Natural killer cell (primary cell): ENCODE data around the gene MAGEA9B. TPM values are rescaled to one million over a fixed set of nuclear protein-coding genes. Genes with fewer than 3 reads are reported as not detected.
"Not testable (repeated sequence)": the region's sequence is repeated elsewhere in the genome, so short reads cannot be mapped to it uniquely, and the experiment has no call there.

Experiments used
- ATAC-seq, 3 donors: fragments of 150-1000 bp in 2 of 3; fragments of 200-7000 bp in 1 of 3; cut with Tn5 transposase; 1 replicate in 1 of 3; 2 replicates in 2 of 3; pipeline ENCODE4 v1.10.0; 2021; ENCODE audit warnings: mild to moderate bottlenecking in 2 of 3, moderate library complexity in 2 of 3
- DNase-seq, 2 donors: peaks; one replicate each; pipeline versions ENCODE4 v3.0.0 to v3.0.0-alpha.2; 2013 to 2021; ENCODE audit warnings: mixed read lengths in 1 of 2
- H3K27ac ChIP-seq: one replicate; pipeline ENCODE4 v1.5.1; 2013; ENCODE audit warnings: mild to moderate bottlenecking, low read length
- H3K27me3 ChIP-seq: one replicate; pipeline ENCODE4 v1.6.1; 2013; ENCODE audit warnings: low read length; ENCODE audit not compliant: control insufficient read depth, insufficient read depth
- H3K36me3 ChIP-seq: one replicate; pipeline ENCODE4 v1.6.1; 2013; ENCODE audit warnings: low read length; ENCODE audit not compliant: control insufficient read depth, insufficient read depth
- H3K4me1 ChIP-seq: one replicate; pipeline ENCODE4 v1.6.1; 2013; ENCODE audit warnings: low read length; ENCODE audit not compliant: control insufficient read depth, insufficient read depth
- H3K4me3 ChIP-seq: one replicate; pipeline ENCODE4 v1.5.1; 2013; ENCODE audit warnings: low read length
- H3K9me3 ChIP-seq: one replicate; pipeline ENCODE4 v1.6.1; 2013; ENCODE audit warnings: low read length; ENCODE audit not compliant: control insufficient read depth, insufficient read depth
- H3K27ac Mint-ChIP-seq, 2 donors: one replicate each; pipeline ENCODE4 v1.8.0; 2022; ENCODE audit warnings: mild to moderate bottlenecking in 2 of 2, mixed read lengths in 2 of 2, moderate library complexity in 1 of 2
- H3K27me3 Mint-ChIP-seq, 2 donors: one replicate each; pipeline ENCODE4 v1.8.0; 2022; ENCODE audit warnings: low read depth in 2 of 2, mixed read lengths in 2 of 2
- H3K36me3 Mint-ChIP-seq: one replicate; pipeline ENCODE4 v1.8.0; 2022; ENCODE audit warnings: mixed read lengths
- H3K4me1 Mint-ChIP-seq, 2 donors: one replicate each; pipeline ENCODE4 v1.8.0; 2022; ENCODE audit warnings: mixed read lengths in 2 of 2
- H3K4me3 Mint-ChIP-seq: one replicate; pipeline ENCODE4 v1.8.0; 2022; ENCODE audit warnings: mild to moderate bottlenecking, moderate library complexity, mixed read lengths
- H3K9me3 Mint-ChIP-seq, 2 donors: one replicate each; pipeline ENCODE4 v1.8.0; 2022; ENCODE audit warnings: mixed read lengths in 2 of 2
- WGBS: methylation state at CpG from one replicate; pipeline ENCODE4 v1.1.7; 2013; ENCODE audit warnings: missing lambda C conversion rate; ENCODE audit not compliant: insufficient coverage; 5-methylcytosine and 5-hydroxymethylcytosine counted together
- intact Hi-C: fragments of 100-400 bp; cut with micrococcal nuclease; formaldehyde crosslinking; loops from one replicate; pipeline ENCODE4 v1.14.2; 2022
- total RNA-seq, 4 donors: library from RNA; stranded (reverse); fragments of 120-200 nt in 1 of 4; gene quantifications; one replicate each; pipeline versions ENCODE4 v1.2.3 to v1.2.4, GENCODE V29; 2013 to 2022
- TF ChIP-seq, protein P1 (sequence below): fragments of 200-600 bp; IDR thresholded peaks from one replicate; pipeline ENCODE4 v1.8.0; 2022; ENCODE audit warnings: antibody characterized with exemption

The MAGEA9B gene
- total RNA-seq, 3 donors from 2014 or later (not counting 1 experiment from before 2014, with no cell fraction given) = not detected

DNA sequence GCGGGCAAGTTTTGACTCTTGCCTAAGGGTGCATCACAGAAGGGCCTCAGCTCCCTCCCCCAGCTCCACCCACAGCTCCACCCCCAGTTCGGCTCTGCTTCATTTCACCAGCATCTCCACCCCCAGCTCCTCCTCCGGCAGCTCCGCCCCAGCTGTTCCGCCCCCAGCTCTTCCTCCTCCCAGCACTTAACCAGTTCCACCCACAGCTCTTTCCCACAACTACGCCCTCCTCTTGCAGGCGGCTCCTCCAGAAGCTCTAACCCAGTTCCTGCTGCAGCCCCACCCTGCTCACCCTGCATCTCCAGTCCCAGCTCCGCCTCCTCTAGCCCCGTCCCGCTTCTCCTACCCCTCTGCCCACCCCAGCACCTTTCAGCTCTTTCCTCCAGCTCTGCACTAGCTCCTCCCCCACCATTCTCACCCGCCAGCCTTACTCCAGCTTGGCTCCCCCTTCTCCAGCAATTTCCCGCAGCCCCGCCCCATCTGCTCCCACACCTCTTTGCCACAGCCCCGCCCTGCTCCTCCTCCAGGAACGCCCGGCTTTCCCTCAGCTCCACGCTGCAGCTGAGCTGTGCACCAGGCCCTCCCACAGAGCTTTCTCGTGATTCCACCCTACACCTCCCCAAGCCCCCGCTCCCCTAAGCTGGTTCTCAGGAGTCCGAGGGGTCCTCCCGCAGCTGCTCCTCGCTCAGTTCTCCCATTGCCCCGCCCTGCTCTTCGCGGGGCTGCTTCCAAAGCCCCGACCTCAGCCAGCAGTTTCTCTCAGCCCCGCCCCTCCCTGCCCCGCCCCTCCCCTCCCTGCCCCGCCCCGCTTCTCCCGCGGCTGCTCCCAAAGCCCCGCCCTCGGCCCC lies 47.8 kb downstream of the MAGEA9B start:
- no peaks in the 10 kb centered on the region for H3K36me3 Mint-ChIP-seq
- Histone ChIP-seq H3K27me3 (no peaks in the 10 kb centered on the region), H3K4me1 (peaks cover 14% of the 10 kb centered on the region), H3K27ac (peak overlapping the region; percentile 76), H3K9me3 (no peaks in the 10 kb centered on the region), H3K4me3 (peak overlapping the region; percentile 64), H3K36me3 (peaks cover 5% of the 10 kb centered on the region)
- H3K27me3 Mint-ChIP-seq = no peaks in the 10 kb centered on the region
- no peaks in the 10 kb centered on the region for H3K9me3 Mint-ChIP-seq
- ATAC-seq = peak; percentile 56 to 72 (median 59)
- 0% methylated on average over 25 of the region's 34 CpGs for WGBS
- TF ChIP-seq, protein P1, sequence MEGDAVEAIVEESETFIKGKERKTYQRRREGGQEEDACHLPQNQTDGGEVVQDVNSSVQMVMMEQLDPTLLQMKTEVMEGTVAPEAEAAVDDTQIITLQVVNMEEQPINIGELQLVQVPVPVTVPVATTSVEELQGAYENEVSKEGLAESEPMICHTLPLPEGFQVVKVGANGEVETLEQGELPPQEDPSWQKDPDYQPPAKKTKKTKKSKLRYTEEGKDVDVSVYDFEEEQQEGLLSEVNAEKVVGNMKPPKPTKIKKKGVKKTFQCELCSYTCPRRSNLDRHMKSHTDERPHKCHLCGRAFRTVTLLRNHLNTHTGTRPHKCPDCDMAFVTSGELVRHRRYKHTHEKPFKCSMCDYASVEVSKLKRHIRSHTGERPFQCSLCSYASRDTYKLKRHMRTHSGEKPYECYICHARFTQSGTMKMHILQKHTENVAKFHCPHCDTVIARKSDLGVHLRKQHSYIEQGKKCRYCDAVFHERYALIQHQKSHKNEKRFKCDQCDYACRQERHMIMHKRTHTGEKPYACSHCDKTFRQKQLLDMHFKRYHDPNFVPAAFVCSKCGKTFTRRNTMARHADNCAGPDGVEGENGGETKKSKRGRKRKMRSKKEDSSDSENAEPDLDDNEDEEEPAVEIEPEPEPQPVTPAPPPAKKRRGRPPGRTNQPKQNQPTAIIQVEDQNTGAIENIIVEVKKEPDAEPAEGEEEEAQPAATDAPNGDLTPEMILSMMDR = no peak
- H3K4me1 Mint-ChIP-seq = peaks cover 6 to 33% of the 10 kb centered on the region in 2 donors
- peak overlapping the region; percentile 97 for H3K4me3 Mint-ChIP-seq
- DNase-seq = peak; percentile 71 to 94
- H3K27ac Mint-ChIP-seq = peak overlapping the region; percentile 95 to 96
- intact Hi-C loops = loop anchor here (1.0 to 10.0 kb wide), 2 partner anchors 34 to 405 kb away; partner anchors contain the start of gene IDS

GRCh38 chrX:149537474-149537873 lies 49.8 kb downstream of the MAGEA9B start:
- not testable (repeated sequence) for H3K27me3 ChIP-seq, H3K36me3 ChIP-seq, H3K27me3 Mint-ChIP-seq, ATAC-seq, H3K27ac ChIP-seq, H3K4me3 ChIP-seq, H3K36me3 Mint-ChIP-seq, DNase-seq, H3K9me3 Mint-ChIP-seq, H3K9me3 ChIP-seq, H3K4me3 Mint-ChIP-seq, H3K27ac Mint-ChIP-seq
- peaks cover 14% of the 10 kb centered on the region for H3K4me1 ChIP-seq
- WGBS = 40% methylated on average over 2 of the region's 11 CpGs
- peaks cover 6 to 30% of the 10 kb centered on the region in 2 donors for H3K4me1 Mint-ChIP-seq
- intact Hi-C loops = loop anchor here (10.0 kb wide), 1 partner anchor 407 kb away; no protein-coding TSS in a partner anchor

GRCh38 chrX:149534926-149535602 lies 52.2 kb downstream of the MAGEA9B start:
- not testable (repeated sequence) for H3K9me3 ChIP-seq, DNase-seq, H3K9me3 Mint-ChIP-seq, H3K36me3 Mint-ChIP-seq, H3K27ac ChIP-seq, H3K27ac Mint-ChIP-seq, H3K4me3 Mint-ChIP-seq, H3K4me3 ChIP-seq, H3K27me3 Mint-ChIP-seq, H3K27me3 ChIP-seq, H3K36me3 ChIP-seq, ATAC-seq
- H3K4me1 ChIP-seq = peaks cover 11% of the 10 kb centered on the region
- H3K4me1 Mint-ChIP-seq = peaks cover 5 to 28% of the 10 kb centered on the region in 2 donors
- whole genome bisulfite sequencing = 91% methylated on average over 3 of the region's 3 CpGs
- intact Hi-C loops = loop anchor here (10.0 kb wide), 1 partner anchor 410 kb away; no protein-coding TSS in a partner anchor

DNA sequence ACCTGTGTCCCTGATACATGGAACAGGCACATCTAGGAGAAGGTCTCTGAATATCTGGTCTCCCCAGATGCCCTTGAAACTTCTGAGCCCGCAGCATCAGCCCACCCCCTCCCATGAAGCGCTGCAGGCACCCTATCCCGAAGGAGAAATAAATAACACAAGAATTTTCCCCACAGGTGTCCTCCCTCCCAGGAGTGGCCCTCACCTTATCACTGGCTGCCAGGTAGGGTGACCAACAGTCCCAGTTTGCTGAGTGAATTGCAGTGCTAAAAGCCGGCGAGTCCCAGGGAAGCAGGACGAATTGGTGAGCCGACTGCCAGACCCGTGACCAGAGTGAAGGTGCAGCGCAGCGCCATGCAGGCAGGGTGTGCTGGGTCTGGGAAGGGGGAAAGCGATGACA lies 53.3 kb downstream of the MAGEA9B start:
- intact Hi-C loops = loop anchor here (10.0 kb wide), 1 partner anchor 411 kb away; no protein-coding TSS in a partner anchor
- 100% methylated on average over 5 of the region's 11 CpGs for WGBS

DNA sequence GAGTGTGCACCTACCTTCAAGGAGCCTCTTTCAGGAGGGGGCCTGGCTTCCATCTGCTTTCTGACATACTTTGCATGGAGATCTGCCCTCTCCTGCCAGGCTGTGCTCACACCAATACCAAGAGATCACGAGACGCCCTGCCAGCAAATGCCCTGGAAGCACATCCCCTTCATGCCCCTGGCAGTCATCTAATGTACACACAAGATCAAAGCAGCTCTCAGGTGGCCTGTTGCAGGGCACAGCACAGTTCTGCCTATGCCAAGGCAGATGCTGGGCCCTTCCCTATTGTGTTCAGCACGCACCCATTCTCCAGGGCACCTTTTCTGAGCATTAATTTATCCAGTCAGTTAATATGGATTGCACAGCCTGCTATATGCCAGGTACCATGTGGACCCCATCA lies 54.4 kb downstream of the MAGEA9B start:
- not testable (repeated sequence) for ATAC-seq, H3K9me3 Mint-ChIP-seq, H3K27ac ChIP-seq, H3K36me3 ChIP-seq, H3K9me3 ChIP-seq, H3K27ac Mint-ChIP-seq, DNase-seq, H3K27me3 Mint-ChIP-seq, H3K4me1 ChIP-seq, H3K36me3 Mint-ChIP-seq, H3K4me3 ChIP-seq, H3K27me3 ChIP-seq, H3K4me3 Mint-ChIP-seq
- intact Hi-C loops = loop anchor here (10.0 kb wide), 1 partner anchor 412 kb away; no protein-coding TSS in a partner anchor
- WGBS = no CpG with 5 or more reads among the region's 3 CpGs
- H3K4me1 Mint-ChIP-seq = peaks cover 15 to 17% of the 10 kb centered on the region in 2 donors

More for the DNA sequence above, 53.3 kb downstream of the MAGEA9B start:
- not testable (repeated sequence) for H3K27ac Mint-ChIP-seq, H3K4me1 ChIP-seq, ATAC-seq, H3K9me3 Mint-ChIP-seq, DNase-seq, H3K27me3 Mint-ChIP-seq, H3K4me3 Mint-ChIP-seq, H3K4me3 ChIP-seq, H3K27ac ChIP-seq, H3K27me3 ChIP-seq, H3K36me3 Mint-ChIP-seq, H3K9me3 ChIP-seq, H3K36me3 ChIP-seq
- H3K4me1 Mint-ChIP-seq = peaks cover 11 to 19% of the 10 kb centered on the region in 2 donors
